Thyroid gland (tissue), 4 donors: ENCODE results near the gene MMEL1. TPM values are rescaled to one million over a fixed set of nuclear protein-coding genes. Genes with fewer than 3 reads are reported as not detected.
A peak's percentile ranks its signal among the peaks of the same experiment; 100 is the strongest.

ENCODE experiments used
- DNase-seq, 2 donors: peaks; one replicate each; pipeline ENCODE4 v3.0.0-alpha.2; 2019
- H3K27ac ChIP-seq, 3 donors: fragments of 200-600 bp; sonication (generic); 1 replicate in 2 of 3; 2 replicates in 1 of 3; pipeline ENCODE4 v1.5.1; 2016 to 2019; ENCODE audit warnings: mild to moderate bottlenecking in 1 of 3, moderate library complexity in 1 of 3
- H3K27me3 ChIP-seq: fragments of 200-600 bp; sonication (generic); one replicate; pipeline ENCODE4 v1.5.1; 2019
- H3K36me3 ChIP-seq, 2 donors: fragments of 200-600 bp; sonication (generic); one replicate each; pipeline ENCODE4 v1.5.1; 2016 to 2019
- H3K4me1 ChIP-seq, 2 donors: fragments of 200-600 bp; sonication (generic); one replicate each; pipeline ENCODE4 v1.5.1; 2017 to 2019
- H3K4me3 ChIP-seq, 3 donors: fragments of 200-600 bp; sonication (generic); replicated peaks in 1 of 3; 1 replicate in 2 of 3; 2 replicates in 1 of 3; pipeline ENCODE4 v1.5.1; 2016; ENCODE audit warnings: mild to moderate bottlenecking in 1 of 3
- H3K9me3 ChIP-seq: fragments of 200-600 bp; sonication (generic); one replicate; pipeline ENCODE4 v1.5.1; 2017
- POLR2A ChIP-seq, 2 donors: fragments of 450-650 bp; IDR thresholded peaks; one replicate each; pipeline ENCODE4 v1.6.1; 2017; ENCODE audit warnings: antibody characterized with exemption in 2 of 2, mild to moderate bottlenecking in 2 of 2, moderate library complexity in 1 of 2
- WGBS, 2 donors: methylation state at CpG; one replicate each; pipeline ENCODE4 v1.1.5; 2017; 5-methylcytosine and 5-hydroxymethylcytosine counted together
- intact Hi-C: fragments of 100-400 bp; cut with DNase I; formaldehyde crosslinking; loops from one replicate; pipeline ENCODE4 v1.15.1; 2023
- total RNA-seq, 4 donors: library from RNA; depleted of rRNA; stranded (reverse); fragments of >200 nt; gene quantifications; one replicate each; pipeline ENCODE4 v1.2.3, GENCODE V29; 2016
- TF ChIP-seq, protein P1 (sequence below), 6 experiments: fragments of 200-600 bp in 3 of 6; fragments of 450-650 bp in 3 of 6; sonication (generic) in 3 of 6; IDR thresholded peaks; one replicate each; pipeline ENCODE4 v1.5.1; 2016 to 2019; ENCODE audit warnings: antibody characterized with exemption in 6 of 6, mild to moderate bottlenecking in 2 of 6, inconsistent platforms in 1 of 6, moderate library complexity in 1 of 6

The MMEL1 gene
- total RNA-seq, 4 donors from 2014 or later = 0.98 to 2.5 (median 2.0) TPM; not detected in 1

DNA sequence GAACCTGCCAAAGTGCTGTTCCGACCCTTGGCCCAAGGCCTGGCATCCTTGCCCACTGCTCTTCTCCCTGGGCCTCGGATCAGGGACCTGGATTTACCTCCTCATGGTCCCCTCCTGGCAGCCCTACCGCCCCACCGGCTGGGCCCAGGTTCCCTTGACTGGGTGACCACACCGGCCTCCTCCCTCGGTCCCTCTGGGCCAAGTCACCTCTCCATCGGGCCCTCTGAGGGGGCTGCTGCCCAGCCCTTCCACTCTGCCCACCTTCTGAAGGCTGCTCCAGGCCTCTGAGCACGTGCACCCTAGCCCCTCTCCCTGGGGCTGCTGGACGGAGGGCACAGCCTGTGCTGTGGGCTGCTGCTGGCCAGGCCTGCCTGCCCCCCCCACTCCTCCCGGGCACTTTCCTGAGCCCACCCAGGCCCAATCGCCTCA, 9.3 kb upstream of the MMEL1 start:
- H3K27ac ChIP-seq = no peak overlapping the region
- intact Hi-C loops = loop anchor here (10.0 kb wide), 1 partner anchor 117 kb away; the partner anchor contains the start of gene PANK4
- H3K9me3 ChIP-seq = no peaks in the 10 kb centered on the region
- peaks cover 14 to 18% of the 10 kb centered on the region in 2 donors for H3K4me1 ChIP-seq
- H3K27me3 ChIP-seq = no peaks in the 10 kb centered on the region
- WGBS, 2 donors = 10 to 35% methylated on average over 6 to 9 of the region's 11 CpGs
- no peak for DNase-seq
- no peak for TF ChIP-seq POLR2A (IDR thresholded peaks at IDR 0.05)
- TF ChIP-seq, protein P1, sequence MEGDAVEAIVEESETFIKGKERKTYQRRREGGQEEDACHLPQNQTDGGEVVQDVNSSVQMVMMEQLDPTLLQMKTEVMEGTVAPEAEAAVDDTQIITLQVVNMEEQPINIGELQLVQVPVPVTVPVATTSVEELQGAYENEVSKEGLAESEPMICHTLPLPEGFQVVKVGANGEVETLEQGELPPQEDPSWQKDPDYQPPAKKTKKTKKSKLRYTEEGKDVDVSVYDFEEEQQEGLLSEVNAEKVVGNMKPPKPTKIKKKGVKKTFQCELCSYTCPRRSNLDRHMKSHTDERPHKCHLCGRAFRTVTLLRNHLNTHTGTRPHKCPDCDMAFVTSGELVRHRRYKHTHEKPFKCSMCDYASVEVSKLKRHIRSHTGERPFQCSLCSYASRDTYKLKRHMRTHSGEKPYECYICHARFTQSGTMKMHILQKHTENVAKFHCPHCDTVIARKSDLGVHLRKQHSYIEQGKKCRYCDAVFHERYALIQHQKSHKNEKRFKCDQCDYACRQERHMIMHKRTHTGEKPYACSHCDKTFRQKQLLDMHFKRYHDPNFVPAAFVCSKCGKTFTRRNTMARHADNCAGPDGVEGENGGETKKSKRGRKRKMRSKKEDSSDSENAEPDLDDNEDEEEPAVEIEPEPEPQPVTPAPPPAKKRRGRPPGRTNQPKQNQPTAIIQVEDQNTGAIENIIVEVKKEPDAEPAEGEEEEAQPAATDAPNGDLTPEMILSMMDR (IDR thresholded peaks at IDR 0.05) = no peak
- H3K36me3 ChIP-seq = no peaks in the 10 kb centered on the region
- H3K4me3 ChIP-seq = peak overlapping the region; percentile 69 to 99 (median 93)

DNA sequence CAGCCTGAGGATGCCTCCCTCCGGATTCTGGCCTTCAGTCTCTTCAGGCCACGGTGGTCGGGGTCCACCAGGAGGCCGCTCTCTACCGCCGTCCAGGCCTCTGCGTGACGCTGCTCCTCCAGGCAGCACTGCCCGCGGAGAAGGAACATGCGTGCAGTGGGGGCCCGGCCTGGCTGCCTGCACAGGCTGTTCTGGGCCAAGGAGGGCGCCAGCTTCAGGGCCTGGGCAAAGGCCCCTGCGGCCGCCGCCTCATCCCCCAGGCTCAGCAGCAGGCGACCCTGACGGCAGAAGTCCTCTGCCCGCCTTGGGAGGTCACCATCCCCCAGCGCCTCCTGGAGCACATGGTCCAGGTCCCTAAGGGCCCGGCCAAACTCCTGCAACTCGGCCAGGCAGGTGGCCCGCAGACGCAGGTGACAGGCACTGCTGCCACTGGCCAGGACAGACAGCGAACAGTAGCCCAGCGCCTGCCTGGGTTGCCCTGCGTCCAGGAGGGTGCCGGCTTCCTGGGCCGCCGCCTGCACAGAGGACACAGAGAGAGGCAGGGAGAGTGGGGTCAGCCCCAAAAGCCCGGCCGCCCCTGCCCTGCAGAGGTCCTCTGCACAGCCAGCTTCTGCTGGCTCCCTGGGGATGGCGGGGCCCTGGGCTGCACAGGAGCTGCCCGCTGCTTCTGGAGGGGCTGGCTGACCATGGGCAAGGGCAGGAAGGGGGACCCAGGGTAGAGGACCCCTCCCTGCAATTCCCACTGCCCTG, 8.7 kb upstream of the MMEL1 start:
- Histone ChIP-seq H3K4me3 (peak overlapping the region in 2 of 3 donors; percentile 69 to 99), H3K27ac (no peak overlapping the region), H3K27me3 (no peaks in the 10 kb centered on the region), H3K4me1 (peaks cover 14 to 18% of the 10 kb centered on the region in 2 donors), H3K36me3 (no peaks in the 10 kb centered on the region), H3K9me3 (no peaks in the 10 kb centered on the region)
- intact Hi-C loops = loop anchor here (10.0 kb wide), 1 partner anchor 117 kb away; the partner anchor contains the start of gene PANK4
- DNase-seq = no peak
- WGBS, 2 donors = 87 to 94% methylated on average over 3 to 21 of the region's 34 CpGs
- TF ChIP-seq, protein P1 (IDR thresholded peaks at IDR 0.05) = no peak
- no peak for TF ChIP-seq POLR2A (IDR thresholded peaks at IDR 0.05)

DNA sequence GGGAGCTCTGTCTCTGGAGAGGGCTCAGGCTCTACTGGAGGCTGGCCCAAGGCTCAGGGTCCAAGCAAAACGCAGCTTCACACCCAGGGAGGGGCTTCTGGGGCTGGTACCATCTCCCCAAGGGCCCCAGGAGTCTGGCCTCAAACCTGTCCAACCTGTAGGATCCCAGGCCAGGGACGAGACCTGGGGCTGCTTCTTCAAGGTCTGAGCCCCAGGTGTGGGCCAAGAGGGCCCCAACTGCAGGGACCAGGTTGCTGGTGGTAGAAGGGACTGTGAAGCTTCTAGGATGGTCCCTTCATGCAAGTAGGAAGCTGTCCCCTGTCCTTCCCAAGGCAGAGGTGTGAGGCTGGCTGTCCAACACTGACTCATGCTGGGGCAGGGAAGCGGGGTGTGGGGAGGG, 7.8 kb upstream of the MMEL1 start:
- 100% methylated on average over 2 of the region's 3 CpGs; no CpG with 5 or more reads in 1 of the 2 donors for WGBS, 2 donors
- H3K27ac ChIP-seq = no peak overlapping the region
- H3K4me3 ChIP-seq = no peak overlapping the region
- intact Hi-C loops = loop anchor here (10.0 kb wide), 1 partner anchor 116 kb away; the partner anchor contains the start of gene PANK4
- H3K4me1 ChIP-seq = peaks cover 14 to 18% of the 10 kb centered on the region in 2 donors
- no peaks in the 10 kb centered on the region for H3K27me3 ChIP-seq
- DNase-seq = no peak
- no peaks in the 10 kb centered on the region for H3K36me3 ChIP-seq
- no peaks in the 10 kb centered on the region for H3K9me3 ChIP-seq
- no peak for TF ChIP-seq POLR2A (IDR thresholded peaks at IDR 0.05)
- TF ChIP-seq, protein P1 (IDR thresholded peaks at IDR 0.05) = no peak

DNA sequence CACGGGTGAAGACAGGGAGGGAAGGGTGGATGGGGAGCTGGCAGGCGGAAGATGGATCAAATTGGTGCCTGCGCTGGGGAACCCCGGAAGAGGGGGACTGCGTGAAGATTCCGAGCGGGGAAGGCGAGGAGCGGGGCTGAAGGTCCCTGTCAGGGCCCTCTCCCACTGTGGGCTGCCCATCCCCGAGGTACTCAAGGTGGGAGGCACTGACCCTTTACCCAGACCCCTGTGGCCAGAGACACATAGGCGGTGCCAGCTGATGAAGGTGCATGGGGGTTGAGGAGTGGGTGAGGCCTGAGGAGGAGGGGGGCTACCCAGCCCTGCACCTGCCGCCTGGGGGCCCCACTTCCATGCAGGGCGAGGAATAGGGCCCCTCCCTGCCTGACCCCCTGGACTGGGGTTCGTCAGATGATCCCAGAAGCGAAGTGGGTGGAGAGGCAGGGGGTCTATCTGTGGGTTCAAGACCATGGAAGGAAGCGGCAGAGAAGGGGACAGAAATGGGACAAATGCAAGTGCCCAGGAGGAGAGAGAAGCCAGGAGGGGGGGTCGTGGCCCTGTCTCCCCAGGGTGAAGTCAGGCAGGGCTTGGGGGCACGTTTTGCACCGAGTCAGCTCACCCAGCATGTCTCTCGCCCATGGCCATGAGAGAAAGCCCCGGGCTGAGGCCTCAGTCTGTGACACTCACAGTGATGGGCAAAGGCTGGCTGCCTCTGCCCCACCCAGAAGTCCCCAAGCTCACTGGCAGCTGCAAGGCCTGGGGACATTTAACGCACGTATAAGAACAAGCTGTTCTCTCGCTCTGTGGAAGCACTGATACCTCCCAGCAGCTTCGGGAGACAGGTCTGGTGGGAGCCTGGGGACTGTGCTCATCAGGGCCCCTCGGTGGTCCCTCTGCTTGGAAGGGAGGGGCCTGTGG, 7.0 kb upstream of the MMEL1 start:
- no peaks in the 10 kb centered on the region for H3K27me3 ChIP-seq
- no peaks in the 10 kb centered on the region for H3K9me3 ChIP-seq
- 75 to 82% methylated on average over 24 to 26 of the region's 26 CpGs for WGBS, 2 donors
- H3K36me3 ChIP-seq = no peaks in the 10 kb centered on the region
- peaks cover 14 to 18% of the 10 kb centered on the region in 2 donors for H3K4me1 ChIP-seq
- no peak for TF ChIP-seq POLR2A (IDR thresholded peaks at IDR 0.05)
- TF ChIP-seq, protein P1 (IDR thresholded peaks at IDR 0.05) = no peak
- H3K4me3 ChIP-seq = no peak overlapping the region
- no peak overlapping the region for H3K27ac ChIP-seq
- DNase-seq = no peak
- intact Hi-C loops = loop anchor here (5.0 to 10.0 kb wide), 2 partner anchors 48 to 115 kb away; partner anchors contain the start of gene PANK4
